Endothelial cell (in vitro differentiated cells): ENCODE data around the gene HMG20B. TPM values are rescaled to one million over a fixed set of nuclear protein-coding genes. Genes with fewer than 3 reads are reported as not detected.

Experiments used
- DNase-seq: peaks from one replicate; pipeline ENCODE4 v3.0.0; 2021; ENCODE audit warnings: low spot score
- H3K27ac Mint-ChIP-seq: one replicate; pipeline ENCODE4 v1.8.0; 2021; ENCODE audit warnings: mixed read lengths, inconsistent platforms; ENCODE audit not compliant: unreplicated experiment
- H3K27me3 Mint-ChIP-seq: one replicate; pipeline ENCODE4 v1.8.0; 2021; ENCODE audit warnings: mild to moderate bottlenecking, moderate library complexity, mixed read lengths, inconsistent platforms; ENCODE audit not compliant: unreplicated experiment
- H3K36me3 Mint-ChIP-seq: one replicate; pipeline ENCODE4 v1.8.0; 2021; ENCODE audit warnings: mild to moderate bottlenecking, low read depth, mixed read lengths, inconsistent platforms; ENCODE audit not compliant: unreplicated experiment
- H3K4me1 Mint-ChIP-seq: one replicate; pipeline ENCODE4 v1.8.0; 2021; ENCODE audit warnings: mild to moderate bottlenecking, mixed read lengths, inconsistent platforms; ENCODE audit not compliant: unreplicated experiment
- H3K4me3 Mint-ChIP-seq: one replicate; pipeline ENCODE4 v1.8.0; 2021; ENCODE audit warnings: mild to moderate bottlenecking, mixed read lengths, inconsistent platforms; ENCODE audit not compliant: unreplicated experiment
- H3K9me3 Mint-ChIP-seq: one replicate; pipeline ENCODE4 v1.8.0; 2021; ENCODE audit warnings: mixed read lengths, inconsistent platforms; ENCODE audit not compliant: unreplicated experiment
- CTCF ChIP-seq: fragments of 200-600 bp; sonication (generic); IDR thresholded peaks from one replicate; pipeline ENCODE4 v1.5.0; 2021; ENCODE audit warnings: antibody characterized with exemption; ENCODE audit not compliant: unreplicated experiment
- total RNA-seq: library from RNA; stranded (reverse); fragmentation: NEBNext Ultra II Directional; extraction: Animal tissue kit (Norgen Biotek cat#: 25700); gene quantifications from one replicate; pipeline ENCODE4 v1.2.1, GENCODE V29; 2021; ENCODE audit not compliant: unreplicated experiment

HMG20B gene
- total RNA-seq, 1 donor from 2014 or later, result 77.2 TPM

- Mint-ChIP-seq H3K9me3 (no peaks in the 10 kb centered on the region), H3K4me1 (peaks cover 12% of the 10 kb centered on the region), H3K36me3 (peaks cover 12% of the 10 kb centered on the region), H3K27me3 (peaks cover 20% of the 10 kb centered on the region), H3K27ac (no peak overlapping the region), H3K4me3 (peak overlapping the region; percentile 84)
- DNase-seq, result no peak
- TF ChIP-seq CTCF, result no peak
These were observed 566 bp downstream of the HMG20B start for GRCh38 chr19:3573162-3573857.

- Mint-ChIP-seq H3K4me3 (peak overlapping the region; percentile 84), H3K27ac (no peak overlapping the region), H3K36me3 (peaks cover 12% of the 10 kb centered on the region), H3K9me3 (no peaks in the 10 kb centered on the region), H3K27me3 (peaks cover 23% of the 10 kb centered on the region), H3K4me1 (peaks cover 12% of the 10 kb centered on the region)
- TF ChIP-seq CTCF, result no peak
- DNase-seq, result peak; percentile 91
These were observed 1.3 kb downstream of the HMG20B start for GRCh38 chr19:3573858-3574637.

GRCh38 chr19:3575260-3575741 is 2.6 kb downstream of the HMG20B start:
- Mint-ChIP-seq H3K4me3 (peak overlapping the region; percentile 79), H3K4me1 (peaks cover 12% of the 10 kb centered on the region), H3K36me3 (peaks cover 12% of the 10 kb centered on the region), H3K27me3 (peaks cover 30% of the 10 kb centered on the region), H3K9me3 (no peaks in the 10 kb centered on the region), H3K27ac (peak overlapping the region; percentile 13)
- TF ChIP-seq CTCF, result no peak
- DNase-seq, result peak; percentile 49

- H3K4me3 Mint-ChIP-seq, result peak overlapping the region; percentile 31
- H3K9me3 Mint-ChIP-seq, result no peaks in the 10 kb centered on the region
- H3K27me3 Mint-ChIP-seq, result peaks cover 31% of the 10 kb centered on the region
- no peak overlapping the region for H3K27ac Mint-ChIP-seq
- TF ChIP-seq CTCF, result no peak
- DNase-seq, result no peak
- peaks cover 12% of the 10 kb centered on the region for H3K36me3 Mint-ChIP-seq
- peaks cover 12% of the 10 kb centered on the region for H3K4me1 Mint-ChIP-seq
These were observed 3.4 kb downstream of the HMG20B start for GRCh38 chr19:3575949-3576673.
